Tibial artery (tissue), 4 donors: ENCODE data around the gene SLC27A1.
A peak's percentile ranks its signal among the peaks of the same experiment; 100 is the strongest.
"Not testable (repeated sequence)": the region's sequence is repeated elsewhere in the genome, so short reads cannot be mapped to it uniquely, and the experiment has no call there.

Experiments
- DNase-seq, 2 donors: peaks; one replicate each; pipeline ENCODE4 v3.0.0-alpha.2; 2019
- H3K27ac ChIP-seq, 2 donors: fragments of 200-600 bp; sonication (generic) in 1 of 2; 1 replicate in 1 of 2; 2 replicates in 1 of 2; pipeline ENCODE4 v1.5.1; 2018 to 2019; ENCODE audit warnings: mild to moderate bottlenecking in 1 of 2
- H3K27me3 ChIP-seq, 2 donors: fragments of 200-600 bp; sonication (generic) in 1 of 2; one replicate each; pipeline versions ENCODE4 v1.5.1 to v1.6.0; 2016 to 2019
- H3K36me3 ChIP-seq, 3 donors: fragments of 200-600 bp; sonication (generic) in 2 of 3; one replicate each; pipeline ENCODE4 v1.5.1; 2016 to 2019; ENCODE audit warnings: mild to moderate bottlenecking in 2 of 3
- H3K4me1 ChIP-seq, 4 donors: fragments of 200-600 bp; sonication (generic) in 2 of 4; 1 replicate in 3 of 4; 2 replicates in 1 of 4; pipeline ENCODE4 v1.5.1; 2016 to 2019
- H3K4me3 ChIP-seq, 2 donors: fragments of 200-600 bp; sonication (generic) in 1 of 2; 1 replicate in 1 of 2; 2 replicates in 1 of 2; pipeline ENCODE4 v1.5.1; 2018 to 2019; ENCODE audit warnings: mild to moderate bottlenecking in 2 of 2
- H3K9me3 ChIP-seq, 3 donors: fragments of 200-600 bp; sonication (generic) in 1 of 3; one replicate each; pipeline ENCODE4 v1.5.1; 2016 to 2019
- intact Hi-C: fragments of 100-400 bp; cut with DNase I; formaldehyde crosslinking; loops from one replicate; pipeline ENCODE4 v1.15.0; 2023; ENCODE audit warnings: low total_unique reads
- TF ChIP-seq, protein P1 (sequence below), 2 experiments: fragments of 200-600 bp in 1 of 2; fragments of 450-650 bp in 1 of 2; IDR thresholded peaks; one replicate each; pipeline ENCODE4 v1.5.1; 2017 to 2019; ENCODE audit warnings: antibody characterized with exemption in 2 of 2, mild to moderate bottlenecking in 1 of 2, moderate library complexity in 1 of 2

The SLC27A1 gene

GRCh38 chr19:17548145-17548544, 77.8 kb downstream of the SLC27A1 start:
- no peak for DNase-seq
- Histone ChIP-seq H3K4me3 (no peak overlapping the region), H3K9me3 (no peaks in the 10 kb centered on the region), H3K27ac (no peak overlapping the region), H3K36me3 (no peaks in the 10 kb centered on the region), H3K4me1 (peaks cover 0 to 1% (median 0%) of the 10 kb centered on the region in 4 donors), H3K27me3 (no peaks in the 10 kb centered on the region)
- TF ChIP-seq, protein P1, sequence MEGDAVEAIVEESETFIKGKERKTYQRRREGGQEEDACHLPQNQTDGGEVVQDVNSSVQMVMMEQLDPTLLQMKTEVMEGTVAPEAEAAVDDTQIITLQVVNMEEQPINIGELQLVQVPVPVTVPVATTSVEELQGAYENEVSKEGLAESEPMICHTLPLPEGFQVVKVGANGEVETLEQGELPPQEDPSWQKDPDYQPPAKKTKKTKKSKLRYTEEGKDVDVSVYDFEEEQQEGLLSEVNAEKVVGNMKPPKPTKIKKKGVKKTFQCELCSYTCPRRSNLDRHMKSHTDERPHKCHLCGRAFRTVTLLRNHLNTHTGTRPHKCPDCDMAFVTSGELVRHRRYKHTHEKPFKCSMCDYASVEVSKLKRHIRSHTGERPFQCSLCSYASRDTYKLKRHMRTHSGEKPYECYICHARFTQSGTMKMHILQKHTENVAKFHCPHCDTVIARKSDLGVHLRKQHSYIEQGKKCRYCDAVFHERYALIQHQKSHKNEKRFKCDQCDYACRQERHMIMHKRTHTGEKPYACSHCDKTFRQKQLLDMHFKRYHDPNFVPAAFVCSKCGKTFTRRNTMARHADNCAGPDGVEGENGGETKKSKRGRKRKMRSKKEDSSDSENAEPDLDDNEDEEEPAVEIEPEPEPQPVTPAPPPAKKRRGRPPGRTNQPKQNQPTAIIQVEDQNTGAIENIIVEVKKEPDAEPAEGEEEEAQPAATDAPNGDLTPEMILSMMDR (IDR thresholded peaks at IDR 0.05): no peak
- intact Hi-C loops: no loop called here

DNA sequence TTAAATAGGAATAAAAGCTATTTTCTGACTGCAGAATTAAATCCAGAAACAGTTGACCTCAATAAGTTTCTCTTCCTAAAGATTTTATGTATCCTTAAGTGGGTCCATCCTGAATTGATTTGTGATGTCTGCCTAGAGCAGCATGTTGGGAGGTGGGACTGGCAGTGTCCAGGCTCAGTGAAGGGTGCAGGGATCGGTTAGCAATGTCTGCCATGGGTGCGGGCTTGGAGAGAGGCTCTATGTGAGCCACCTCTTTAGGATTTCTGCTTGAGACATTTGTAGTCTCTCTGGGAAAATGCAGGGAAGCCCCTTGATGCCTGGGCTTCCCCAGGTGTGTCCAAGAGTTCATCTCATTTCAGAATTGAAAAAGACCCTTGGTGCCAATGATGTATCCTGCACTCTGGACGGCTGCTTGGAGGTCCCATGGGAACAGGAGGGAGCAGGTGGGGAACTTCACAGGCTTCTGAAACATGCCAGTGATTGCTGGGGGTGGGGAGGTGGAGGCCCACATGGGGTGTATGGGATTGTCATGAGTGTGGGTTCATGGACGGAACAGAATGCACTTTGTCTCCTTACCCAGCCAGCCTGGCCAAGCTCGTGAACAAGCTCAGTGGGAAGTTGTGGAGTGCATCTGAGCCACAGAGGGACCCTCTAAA, 78.9 kb downstream of the SLC27A1 start:
- intact Hi-C loops: no loop called here
- no peak for DNase-seq
- Histone ChIP-seq H3K4me3 (no peak overlapping the region), H3K27me3 (no peaks in the 10 kb centered on the region), H3K4me1 (peaks cover 0 to 4% (median 0%) of the 10 kb centered on the region in 4 donors), H3K9me3 (no peaks in the 10 kb centered on the region), H3K27ac (no peak overlapping the region), H3K36me3 (no peaks in the 10 kb centered on the region)
- TF ChIP-seq, protein P1 (IDR thresholded peaks at IDR 0.05): no peak

DNA sequence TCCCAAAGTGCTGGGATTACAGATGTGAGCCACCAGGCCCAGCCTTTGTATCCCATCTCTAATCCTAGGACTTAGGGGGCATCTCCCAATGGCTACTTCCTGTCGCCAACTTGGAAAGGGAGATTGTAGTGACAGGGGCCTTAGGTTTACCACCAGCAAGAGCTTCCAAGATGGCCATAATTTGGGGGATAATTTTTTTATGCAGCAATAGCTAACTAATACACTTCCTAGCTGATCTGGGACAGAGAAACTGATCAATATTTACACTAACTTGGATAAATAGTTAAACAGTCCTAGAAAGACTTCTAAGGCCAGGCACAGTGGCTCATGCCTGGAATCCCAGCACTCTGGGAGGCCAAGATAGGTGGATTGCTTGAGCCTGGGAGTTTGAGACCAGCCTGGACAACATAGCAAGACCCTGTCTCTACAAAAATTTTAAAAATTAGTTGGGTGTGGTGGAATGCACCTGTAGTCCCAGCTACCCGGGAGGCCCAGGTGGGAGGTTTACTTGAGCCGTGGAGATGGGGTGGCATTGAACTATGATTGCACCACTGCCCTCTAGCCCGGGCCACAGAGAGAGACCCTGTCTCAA, 79.8 kb downstream of the SLC27A1 start:
- no peak overlapping the region for H3K4me3 ChIP-seq
- intact Hi-C loops: no loop called here
- no peak overlapping the region for H3K27ac ChIP-seq
- no peaks in the 10 kb centered on the region for H3K27me3 ChIP-seq
- H3K36me3 ChIP-seq: no peaks in the 10 kb centered on the region
- peaks cover 0 to 9% (median 3%) of the 10 kb centered on the region in 4 donors for H3K4me1 ChIP-seq
- TF ChIP-seq, protein P1 (IDR thresholded peaks at IDR 0.05): no peak
- no peaks in the 10 kb centered on the region for H3K9me3 ChIP-seq
- DNase-seq: no peak

GRCh38 chr19:17552735-17553134, 82.4 kb downstream of the SLC27A1 start:
- H3K4me3 ChIP-seq, DNase-seq, H3K27ac ChIP-seq, intact Hi-C loops, H3K9me3 ChIP-seq, H3K36me3 ChIP-seq, H3K27me3 ChIP-seq: not testable (repeated sequence)
- peaks cover 0 to 22% (median 16%) of the 10 kb centered on the region in 4 donors for H3K4me1 ChIP-seq

DNA sequence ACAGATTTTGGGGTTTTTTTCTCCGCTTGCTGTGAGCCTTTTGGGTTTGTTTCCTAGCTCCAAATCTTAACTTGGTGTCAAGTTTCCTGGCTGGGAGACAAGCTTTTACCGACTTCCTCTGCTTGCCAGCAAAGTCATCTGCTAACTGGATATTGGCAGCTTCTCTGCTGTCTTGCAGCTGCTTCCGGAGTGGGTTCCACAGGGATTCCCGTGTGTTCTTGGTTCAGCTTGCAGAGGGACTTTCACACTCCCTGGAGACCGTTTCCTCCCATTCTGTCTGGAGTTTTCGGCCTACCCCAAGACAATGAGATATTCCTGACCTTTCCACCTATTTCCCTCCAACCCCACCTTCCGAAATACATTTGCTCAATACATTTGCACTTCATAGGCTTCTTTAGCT, 82.9 kb downstream of the SLC27A1 start:
- peak; percentile 76 to 81 for DNase-seq
- no peaks in the 10 kb centered on the region for H3K9me3 ChIP-seq
- TF ChIP-seq, protein P1 (IDR thresholded peaks at IDR 0.05): no peak

GRCh38 chr19:17554968-17555479, 84.7 kb downstream of the SLC27A1 start:
- H3K27ac ChIP-seq: peak overlapping the region; percentile 75 to 76
- H3K4me3 ChIP-seq: peak overlapping the region; percentile 75 to 80
- no peaks in the 10 kb centered on the region for H3K27me3 ChIP-seq
- H3K36me3 ChIP-seq: peaks cover 10 to 17% (median 17%) of the 10 kb centered on the region in 3 donors
- H3K9me3 ChIP-seq: no peaks in the 10 kb centered on the region
- peaks cover 0 to 26% (median 16%) of the 10 kb centered on the region in 4 donors for H3K4me1 ChIP-seq
- intact Hi-C loops: loop anchor here (5.0 kb wide), 1 partner anchor 43 kb away; the partner anchor contains the start of gene PGLS
- TF ChIP-seq, protein P1 (IDR thresholded peaks at IDR 0.05): no peak
- no peak for DNase-seq

More for the DNA sequence above, 82.9 kb downstream of the SLC27A1 start:
- no peak overlapping the region for H3K27ac ChIP-seq
- no peak overlapping the region for H3K4me3 ChIP-seq
- H3K36me3 ChIP-seq: no peaks in the 10 kb centered on the region
- peaks cover 0 to 22% (median 16%) of the 10 kb centered on the region in 4 donors for H3K4me1 ChIP-seq
- intact Hi-C loops: no loop called here
- H3K27me3 ChIP-seq: no peaks in the 10 kb centered on the region
